Stimulated activated CD8-positive, alpha-beta memory T cell treated with anti-CD3 and anti-CD28 coated beads, Interleukin-2, amount 100 ng/mL, for 1 hour (primary cell): ENCODE measurements around the gene PRKCB.

ENCODE experiments used
- DNase-seq, 2 donors: peaks; one replicate each; pipeline ENCODE4 v3.0.0-alpha.2; 2020; ENCODE audit warnings: low read depth in 2 of 2

Gene PRKCB

DNA sequence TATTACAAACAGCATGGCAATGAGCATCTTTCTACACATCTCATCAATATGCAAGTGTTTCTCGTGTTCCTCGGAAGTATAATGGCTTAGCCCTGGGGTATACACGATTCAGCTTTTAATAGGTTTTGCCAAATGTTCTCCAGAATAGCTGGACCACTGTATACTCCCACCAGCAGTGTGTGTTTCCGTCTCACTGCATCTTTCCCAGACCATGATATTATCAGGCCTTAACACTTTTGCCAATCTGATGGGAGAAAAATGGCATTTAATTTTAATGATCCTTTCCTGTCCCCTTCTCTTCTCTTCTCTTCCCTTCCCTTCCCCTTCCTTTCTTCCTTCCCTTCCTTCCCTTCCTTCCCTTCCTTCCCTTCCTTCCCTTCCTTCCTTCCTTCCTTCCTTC lies 30.8 kb downstream of the PRKCB start:
- no peak for DNase-seq

- DNase-seq, result no peak
Observed at GRCh38 chr16:23867566-23867965, 31.8 kb downstream of the PRKCB start.

- no peak for DNase-seq
Observed at GRCh38 chr16:23868136-23868535, 32.4 kb downstream of the PRKCB start.

DNA sequence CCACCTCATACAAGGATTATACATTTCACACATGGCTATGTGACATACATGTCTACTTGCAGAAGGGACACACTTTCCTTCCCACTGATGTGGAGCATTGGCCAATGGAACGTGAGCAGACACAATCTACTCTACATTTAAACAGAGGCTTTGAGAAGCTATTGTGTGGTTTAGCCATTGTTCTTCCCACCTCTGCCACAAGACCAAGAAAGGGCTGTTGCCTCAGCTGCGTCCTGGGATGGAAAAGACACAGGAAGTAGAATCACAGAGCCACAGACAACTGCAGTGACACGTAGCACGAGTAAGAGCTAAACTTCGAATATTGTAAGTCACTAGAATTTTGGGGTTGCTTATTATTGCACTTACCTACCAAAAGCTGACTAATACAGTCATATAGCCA lies 33.3 kb downstream of the PRKCB start:
- DNase-seq, result no peak

- DNase-seq, result no peak
Observed at GRCh38 chr16:23871924-23872323, 36.1 kb downstream of the PRKCB start.

DNA sequence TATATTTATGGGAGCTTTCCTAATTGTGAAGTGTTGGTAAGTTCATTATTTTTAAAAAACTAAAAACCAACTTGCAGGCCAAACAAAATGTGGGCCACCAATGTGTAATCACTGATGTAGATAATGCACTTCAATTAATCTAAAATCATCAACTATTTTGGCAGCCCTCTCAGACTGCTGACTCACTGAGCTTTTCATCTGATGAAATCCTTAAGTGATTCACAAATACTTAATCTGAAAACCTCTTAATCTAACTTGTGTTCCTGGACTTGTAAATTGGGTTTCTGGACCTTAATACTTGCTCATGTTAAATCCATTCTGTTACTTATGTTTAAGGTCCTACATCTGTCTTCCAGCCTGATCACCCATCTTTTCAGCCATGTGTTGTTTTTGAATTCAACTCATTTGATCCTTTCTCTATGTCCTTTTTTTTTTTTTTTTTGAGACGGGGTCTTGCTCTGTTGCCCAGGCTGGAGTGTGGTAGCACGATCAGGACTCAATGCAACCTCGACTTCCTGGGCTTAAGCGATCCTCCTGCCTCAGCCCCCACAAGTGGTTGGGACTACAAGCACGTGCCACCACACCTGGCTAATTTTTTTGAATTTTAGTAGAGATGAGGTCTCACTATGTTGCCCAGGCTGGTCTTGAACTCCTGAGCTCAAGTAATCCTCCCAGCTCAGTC lies 39.0 kb downstream of the PRKCB start:
- DNase-seq, result no peak

- no peak for DNase-seq
Observed at GRCh38 chr16:23876256-23876896, 40.6 kb downstream of the PRKCB start.

- no peak for DNase-seq
Observed at GRCh38 chr16:23877107-23878070, 41.6 kb downstream of the PRKCB start.

GRCh38 chr16:23879735-23880373 lies 44.1 kb downstream of the PRKCB start:
- no peak for DNase-seq

DNA sequence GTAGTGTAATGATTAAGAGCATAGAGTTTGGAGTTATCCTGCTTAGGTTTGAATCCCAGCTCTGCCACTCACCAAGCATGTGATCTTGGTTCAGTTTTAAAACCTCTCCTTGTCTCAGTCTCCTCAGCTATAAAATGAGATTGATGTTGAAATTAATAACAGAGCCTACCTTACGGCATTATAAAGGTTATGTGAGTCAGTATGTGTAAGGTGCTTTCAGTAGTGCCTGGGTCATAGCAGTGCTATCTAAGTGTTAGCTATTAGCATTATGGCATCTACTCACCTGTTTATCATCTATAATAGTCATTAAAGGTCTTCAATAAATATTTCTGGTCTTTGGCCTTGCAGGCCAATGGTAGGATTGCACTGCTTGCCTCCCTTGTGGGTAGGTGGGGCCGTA lies 53.4 kb downstream of the PRKCB start:
- DNase-seq, result no peak

- no peak for DNase-seq
Observed at GRCh38 chr16:23893986-23894385, 58.2 kb downstream of the PRKCB start.

DNA sequence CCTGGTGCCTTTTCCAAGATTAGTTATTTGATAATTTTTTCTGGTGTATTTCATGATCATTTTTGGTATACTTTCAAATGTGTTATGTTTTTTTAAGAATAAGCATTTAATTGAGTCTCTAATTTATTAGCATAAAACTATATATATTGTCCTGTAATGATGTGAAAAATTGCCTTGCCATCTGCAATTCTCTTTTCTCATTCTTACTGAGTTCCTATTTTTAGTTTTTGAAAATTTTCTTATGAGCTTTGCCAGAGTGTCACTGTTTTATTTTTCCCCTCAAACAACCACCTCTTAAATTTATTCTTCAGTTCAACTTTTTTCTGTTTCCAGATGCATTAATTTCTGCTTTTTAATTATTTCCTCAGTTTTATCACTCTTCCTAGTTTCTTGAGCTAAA lies 59.3 kb downstream of the PRKCB start:
- no peak for DNase-seq

- DNase-seq, result no peak
Observed at GRCh38 chr16:23896832-23897821, 61.3 kb downstream of the PRKCB start.

DNA sequence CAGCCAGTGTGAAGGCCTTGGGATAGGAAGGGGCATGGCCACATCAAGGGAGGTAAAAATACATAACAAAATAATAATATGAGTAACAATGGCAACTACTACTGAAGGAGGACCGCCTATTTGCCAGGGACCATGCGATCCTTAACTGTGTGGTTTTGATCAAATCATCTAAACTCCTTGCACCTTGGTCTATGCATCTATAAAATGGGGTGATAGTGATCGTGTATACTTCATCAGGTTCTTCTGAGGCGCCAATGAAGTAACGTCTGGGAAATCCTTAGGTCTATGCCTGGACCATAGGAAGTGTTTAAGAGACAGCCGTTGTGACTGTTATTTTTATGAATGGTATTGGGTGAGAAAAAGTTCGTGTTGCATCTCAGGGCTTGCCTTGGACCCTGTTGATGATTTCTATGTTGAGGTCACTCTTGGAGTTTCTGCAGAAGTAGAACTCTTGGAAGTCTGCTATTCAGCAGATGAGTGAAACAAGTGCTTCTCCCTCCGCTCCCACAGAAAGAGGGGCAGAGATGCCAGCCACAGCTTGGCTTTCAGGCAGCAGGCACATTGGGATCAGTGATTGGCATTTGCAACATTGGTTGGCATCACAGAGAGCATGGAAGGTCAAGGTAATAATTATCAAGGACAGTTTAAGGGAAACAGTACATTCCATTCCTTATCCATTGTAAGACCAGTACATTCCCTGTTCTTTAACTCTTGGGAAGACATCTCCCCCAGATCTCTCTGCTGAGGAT lies 63.1 kb downstream of the PRKCB start:
- DNase-seq, result no peak

DNA sequence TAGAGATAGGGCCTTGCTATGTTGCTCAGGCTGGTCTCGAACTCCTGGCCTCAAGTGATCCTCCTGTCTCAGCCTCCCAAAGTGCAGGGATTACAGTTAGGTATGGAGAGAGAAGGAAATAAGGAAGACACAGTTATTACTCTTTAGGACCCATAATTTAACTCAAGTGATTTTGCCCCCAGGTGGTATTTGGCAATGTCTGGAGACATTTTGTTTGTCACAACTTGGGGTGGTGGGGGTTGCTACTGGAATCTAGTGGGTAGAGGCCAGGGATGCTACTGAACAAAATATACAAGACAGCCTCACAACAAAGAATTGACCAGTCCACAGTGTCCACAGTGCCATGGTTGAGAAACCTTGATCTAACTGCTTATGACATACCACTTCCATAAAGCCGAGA lies 64.1 kb downstream of the PRKCB start:
- DNase-seq, result no peak

DNA sequence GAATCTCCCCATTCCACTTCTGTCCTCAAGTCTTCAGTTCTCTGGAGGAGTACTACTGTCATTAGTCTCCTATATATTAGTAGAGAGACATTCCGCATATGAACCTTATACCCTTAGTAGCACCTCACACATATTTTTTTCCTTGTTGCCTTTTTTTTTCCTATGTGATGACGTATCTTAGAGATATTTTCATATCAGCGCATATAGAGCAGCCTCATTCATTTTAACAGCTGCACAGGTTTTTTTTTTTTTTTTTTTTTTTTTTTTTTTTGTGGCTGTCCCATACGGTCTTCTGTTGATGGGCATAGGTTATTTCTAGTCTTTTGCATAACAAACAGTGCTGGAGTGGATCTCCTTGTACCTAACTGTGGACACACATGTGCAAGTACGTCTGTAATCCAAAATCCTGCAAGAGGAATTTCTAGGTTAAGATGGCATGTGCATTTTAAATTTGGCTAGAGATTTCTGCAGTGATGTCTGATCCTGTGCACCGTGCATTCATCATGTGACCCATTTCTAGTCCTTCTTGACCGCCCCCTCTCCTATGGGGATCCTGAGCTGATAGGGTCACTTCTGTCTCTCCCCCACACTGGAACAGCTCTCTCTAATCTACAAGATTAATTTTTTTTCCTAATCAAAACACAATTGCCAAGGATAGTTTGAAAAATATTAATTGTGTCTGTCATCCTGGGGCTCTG lies 64.8 kb downstream of the PRKCB start:
- DNase-seq, result no peak

- no peak for DNase-seq
Observed at GRCh38 chr16:23901178-23902033, 65.6 kb downstream of the PRKCB start.

- no peak for DNase-seq
Observed at GRCh38 chr16:23902034-23902747, 66.4 kb downstream of the PRKCB start.
